Fibroblast of lung (primary cell): ENCODE measurements around the gene SPATA4. TPM values are rescaled to one million over a fixed set of nuclear protein-coding genes. Genes with fewer than 3 reads are reported as not detected.
A peak's percentile ranks its signal among the peaks of the same experiment; 100 is the strongest.

Experiments used
- DNase-seq, 2 donors: peaks; one replicate each; pipeline versions ENCODE4 v3.0.0 to v3.0.0-alpha.2; 2010; ENCODE audit warnings: low read depth in 2 of 2
- H2AFZ ChIP-seq: 2 replicates; pipeline ENCODE4 v1.5.1; 2012; ENCODE audit warnings: low read length, control low read depth, inconsistent platforms
- H3K27ac ChIP-seq: 2 replicates; pipeline ENCODE4 v1.5.1; 2011; ENCODE audit warnings: low read length, control low read depth; ENCODE audit not compliant: insufficient read depth
- H3K27me3 ChIP-seq: 2 replicates; pipeline ENCODE4 v1.5.1; 2011; ENCODE audit warnings: mild to moderate bottlenecking, low read length; ENCODE audit not compliant: control insufficient read depth, insufficient read depth
- H3K36me3 ChIP-seq: 2 replicates; pipeline ENCODE4 v1.5.1; 2011; ENCODE audit warnings: low read length; ENCODE audit not compliant: control insufficient read depth, insufficient read depth
- H3K4me1 ChIP-seq: 2 replicates; pipeline ENCODE4 v1.5.1; 2011; ENCODE audit warnings: low read length; ENCODE audit not compliant: control insufficient read depth, insufficient read depth; ENCODE audit errors: extremely low read depth
- H3K4me2 ChIP-seq: 2 replicates; pipeline ENCODE4 v1.5.1; 2011; ENCODE audit warnings: low read length, control low read depth; ENCODE audit not compliant: insufficient read depth; ENCODE audit errors: extremely low read depth
- H3K4me3 ChIP-seq, 4 experiments: fragments of 200-600 bp in 1 of 4; sonication (generic) in 1 of 4; replicated peaks in 1 of 4; 2 replicates each; pipeline ENCODE4 v1.5.1; 2011 to 2016; ENCODE audit warnings: low read length in 4 of 4, low read depth in 3 of 4, mild to moderate bottlenecking in 3 of 4, control low read depth in 2 of 4, inconsistent platforms in 1 of 4, mixed read lengths in 1 of 4; ENCODE audit not compliant: insufficient read depth in 1 of 4; ENCODE audit errors: control extremely low read depth in 1 of 4
- H3K79me2 ChIP-seq: 2 replicates; pipeline ENCODE4 v1.5.1; 2012; ENCODE audit warnings: mild to moderate bottlenecking, low read length, inconsistent platforms; ENCODE audit not compliant: control insufficient read depth, insufficient read depth
- H3K9ac ChIP-seq: 2 replicates; pipeline ENCODE4 v1.5.1; 2011; ENCODE audit warnings: mild to moderate bottlenecking, low read length, control low read depth; ENCODE audit not compliant: insufficient read depth
- H3K9me3 ChIP-seq: 2 replicates; pipeline ENCODE4 v1.5.1; 2012; ENCODE audit warnings: low read depth, low read length; ENCODE audit not compliant: control insufficient read depth, insufficient read depth
- H4K20me1 ChIP-seq: 2 replicates; pipeline ENCODE4 v1.5.1; 2011; ENCODE audit warnings: low read length; ENCODE audit not compliant: control insufficient read depth, insufficient read depth; ENCODE audit errors: extremely low read depth
- CTCF ChIP-seq, 2 donors: IDR thresholded peaks in 1 of 2; conservative IDR thresholded peaks in 1 of 2; 1 replicate in 1 of 2; 2 replicates in 1 of 2; pipeline ENCODE4 v1.5.1; 2011 to 2012; ENCODE audit warnings: low read length in 2 of 2, control low read depth in 1 of 2, inconsistent platforms in 1 of 2, low read depth in 1 of 2, mild to moderate bottlenecking in 1 of 2
- EZH2 ChIP-seq: IDR thresholded peaks from 2 replicates; pipeline ENCODE4 v1.5.1; 2012; ENCODE audit warnings: low read length, control low read depth, mild to moderate bottlenecking; ENCODE audit errors: missing control alignments
- polyA plus RNA-seq, 2 donors: library from polyadenylated mRNA; depleted of rRNA in 1 of 2; stranded (reverse) in 1 of 2; unstranded in 1 of 2; fragments of >200 nt; gene quantifications; 2 replicates each; pipeline ENCODE4 v1.2.1, GENCODE V29; 2011 to 2012; ENCODE audit warnings: missing spikeins in 1 of 2
- total RNA-seq: library from RNA; depleted of rRNA; stranded (reverse); fragments of >200 nt; gene quantifications from 2 replicates; pipeline ENCODE4 v1.2.1, GENCODE V29; 2014

Gene SPATA4
- total and polyA plus RNA-seq, 2 donors (not counting 1 experiment from before 2014, with no cell fraction given): 0.09 to 0.66 TPM

DNA sequence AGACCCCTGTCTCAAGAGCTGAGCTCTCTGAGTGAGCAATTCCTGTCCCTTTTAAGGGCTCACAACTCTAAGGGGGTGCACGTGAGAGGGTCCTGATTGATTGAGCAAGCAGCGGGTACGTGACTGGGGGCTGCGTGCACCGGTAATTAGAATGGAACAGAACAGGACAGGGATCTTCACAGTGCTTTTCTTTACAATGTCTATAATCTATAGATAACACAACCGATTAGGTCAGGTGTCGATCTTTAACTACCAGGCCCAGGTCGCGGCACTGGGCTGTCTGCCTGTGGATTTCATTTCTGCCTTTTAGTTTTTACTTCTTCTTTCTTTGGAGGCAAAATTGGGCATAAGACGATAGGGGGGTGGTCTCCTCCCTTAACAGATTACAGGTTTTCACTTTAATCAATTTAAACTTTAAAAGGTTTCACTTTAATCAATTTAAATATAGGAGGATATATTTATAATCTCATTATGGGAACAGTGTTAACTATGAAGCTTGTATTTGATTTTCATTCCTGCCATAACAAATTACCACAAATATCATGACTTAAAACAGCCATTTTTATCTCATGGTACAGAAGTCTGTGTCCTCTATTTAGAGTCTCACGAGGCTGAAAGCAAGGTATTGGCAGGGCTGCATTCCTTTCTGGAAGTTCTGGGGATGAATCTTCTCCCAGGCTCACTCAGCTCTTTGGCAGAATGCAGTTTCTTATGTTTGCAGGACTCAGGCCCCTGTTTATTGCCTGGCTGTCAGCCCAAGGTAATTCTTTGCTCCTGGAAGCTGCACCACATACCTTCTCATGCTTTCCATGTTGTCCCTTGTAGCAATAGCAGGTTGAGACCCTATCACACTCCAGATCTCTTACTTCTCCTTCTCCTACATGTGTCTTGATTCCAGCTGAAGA, 5.2 kb downstream of the SPATA4 start:
- Histone ChIP-seq H3K36me3 (no peaks in the 10 kb centered on the region), H3K27me3 (no peaks in the 10 kb centered on the region), H3K9ac (no peak overlapping the region), H3K4me3 (no peak overlapping the region), H3K27ac (no peak overlapping the region), H4K20me1 (no peaks in the 10 kb centered on the region), H3K9me3 (no peaks in the 10 kb centered on the region), H3K79me2 (no peaks in the 10 kb centered on the region), H3K4me1 (peaks cover 12% of the 10 kb centered on the region), H3K4me2 (no peak overlapping the region), H2AFZ (no peak overlapping the region)
- no peak for TF ChIP-seq CTCF (conservative IDR thresholded peaks at IDR 0.05 in 1 of 2, IDR thresholded peaks at IDR 0.05 in 1 of 2; ENCODE audit: low read depth in 1 of 2, low read length in 2 of 2)
- no peak for TF ChIP-seq EZH2
- peak in 1 of 2 donors; percentile 47 for DNase-seq

DNA sequence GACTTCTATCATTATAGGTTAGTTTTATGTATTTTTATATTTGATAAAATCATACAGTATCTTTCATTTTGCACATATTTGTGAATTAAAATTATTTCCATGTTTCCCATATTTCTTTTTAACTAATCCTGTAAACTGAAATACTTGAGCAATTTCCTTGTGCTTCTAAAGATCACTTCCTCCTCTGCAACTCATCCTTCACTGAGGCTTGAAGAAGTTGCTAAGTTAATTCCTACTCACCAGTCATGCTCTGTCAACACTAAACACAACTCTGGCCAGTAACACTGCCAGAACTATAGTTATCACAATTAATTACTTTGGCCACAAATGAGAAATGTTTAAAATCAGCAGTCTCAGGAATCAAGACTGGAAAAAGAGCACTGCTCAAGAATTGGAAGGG, 6.7 kb downstream of the SPATA4 start:
- no peak for DNase-seq
- Histone ChIP-seq H3K4me1 (peaks cover 8% of the 10 kb centered on the region), H2AFZ (no peak overlapping the region), H3K27me3 (no peaks in the 10 kb centered on the region), H4K20me1 (no peaks in the 10 kb centered on the region), H3K9me3 (no peaks in the 10 kb centered on the region), H3K9ac (no peak overlapping the region), H3K79me2 (no peaks in the 10 kb centered on the region), H3K36me3 (no peaks in the 10 kb centered on the region), H3K27ac (no peak overlapping the region), H3K4me3 (no peak overlapping the region), H3K4me2 (no peak overlapping the region)
- TF ChIP-seq EZH2 (no peak), CTCF (conservative IDR thresholded peaks at IDR 0.05 in 1 of 2, IDR thresholded peaks at IDR 0.05 in 1 of 2; ENCODE audit: low read depth in 1 of 2, low read length in 2 of 2) (no peak)

- Histone ChIP-seq H3K27me3 (no peaks in the 10 kb centered on the region), H4K20me1 (no peaks in the 10 kb centered on the region), H3K9me3 (no peaks in the 10 kb centered on the region), H3K4me1 (peaks cover 5% of the 10 kb centered on the region), H3K27ac (no peak overlapping the region), H3K9ac (no peak overlapping the region), H3K4me2 (no peak overlapping the region), H3K36me3 (no peaks in the 10 kb centered on the region), H2AFZ (no peak overlapping the region), H3K4me3 (no peak overlapping the region), H3K79me2 (no peaks in the 10 kb centered on the region)
- no peak for TF ChIP-seq CTCF (conservative IDR thresholded peaks at IDR 0.05 in 1 of 2, IDR thresholded peaks at IDR 0.05 in 1 of 2; ENCODE audit: low read depth in 1 of 2, low read length in 2 of 2)
- peak in 1 of 2 donors; percentile 72 for DNase-seq
Observed at GRCh38 chr4:176187624-176188023, 7.8 kb downstream of the SPATA4 start.
